Measurements from ENCODE around the gene CTNNA3.
"Not testable (repeated sequence)": the region's sequence is repeated elsewhere in the genome, so short reads cannot be mapped to it uniquely, and the experiment has no call there.

The CTNNA3 gene

GRCh38 chr10:67722113-67722512 lies 26.1 kb upstream of the CTNNA3 start:
- Histone ChIP-seq H3K79me2 (no peaks in the 10 kb centered on the region), H3K4me2 (ENCODE audit: low read length) (no peak overlapping the region)

GRCh38 chr10:67716455-67716854 lies 20.5 kb upstream of the CTNNA3 start:
- not testable (repeated sequence) for H3K27ac ChIP-seq; H3K9me3 ChIP-seq (ENCODE audit: control insufficient read depth, low read length); H3K4me1 ChIP-seq; H3K79me2 ChIP-seq; H3K36me3 ChIP-seq (ENCODE audit: control insufficient read depth, insufficient read depth, low read length); H3K27me3 ChIP-seq (ENCODE audit: control insufficient read depth, insufficient read depth, low read length); H3K9ac ChIP-seq; H2AFZ ChIP-seq; H3K4me2 ChIP-seq (ENCODE audit: low read length); H3K4me3 ChIP-seq (ENCODE audit: low read depth, low read length)

More at GRCh38 chr10:67722113-67722512, 26.1 kb upstream of the CTNNA3 start:
- TF ChIP-seq CTCF (IDR thresholded peaks at IDR 0.05), result no peak
- H3K27me3 ChIP-seq (ENCODE audit: control insufficient read depth, insufficient read depth, low read length), result no peaks in the 10 kb centered on the region
- no peak overlapping the region for H3K9ac ChIP-seq
- no peak overlapping the region for H3K27ac ChIP-seq
- no peak overlapping the region for H3K4me3 ChIP-seq (ENCODE audit: low read depth, low read length)
- H3K4me1 ChIP-seq, result no peaks in the 10 kb centered on the region
- H3K9me3 ChIP-seq (ENCODE audit: control insufficient read depth, low read length), result no peaks in the 10 kb centered on the region
- H2AFZ ChIP-seq, result no peak overlapping the region
- H3K36me3 ChIP-seq (ENCODE audit: control insufficient read depth, insufficient read depth, low read length), result no peaks in the 10 kb centered on the region

- Histone ChIP-seq H3K9me3 (ENCODE audit: control insufficient read depth, low read length) (no peaks in the 10 kb centered on the region), H3K79me2 (no peaks in the 10 kb centered on the region), H3K4me1 (no peaks in the 10 kb centered on the region), H3K4me3 (ENCODE audit: low read depth, low read length) (no peak overlapping the region), H3K27me3 (ENCODE audit: control insufficient read depth, insufficient read depth, low read length) (no peaks in the 10 kb centered on the region), H2AFZ (no peak overlapping the region), H3K27ac (no peak overlapping the region), H3K9ac (no peak overlapping the region), H3K36me3 (ENCODE audit: control insufficient read depth, insufficient read depth, low read length) (no peaks in the 10 kb centered on the region), H3K4me2 (ENCODE audit: low read length) (no peak overlapping the region)
- TF ChIP-seq CTCF (IDR thresholded peaks at IDR 0.05), result no peak
These were observed 9.9 kb upstream of the CTNNA3 start for GRCh38 chr10:67705921-67706320.

- H3K9ac ChIP-seq; H3K27me3 ChIP-seq (ENCODE audit: control insufficient read depth, insufficient read depth, low read length); H3K27ac ChIP-seq; H2AFZ ChIP-seq; H3K79me2 ChIP-seq; H3K9me3 ChIP-seq (ENCODE audit: control insufficient read depth, low read length); H3K4me3 ChIP-seq (ENCODE audit: low read depth, low read length); H3K4me1 ChIP-seq; H3K36me3 ChIP-seq (ENCODE audit: control insufficient read depth, insufficient read depth, low read length); H3K4me2 ChIP-seq (ENCODE audit: low read length): not testable (repeated sequence)
These were observed 3.7 kb upstream of the CTNNA3 start for GRCh38 chr10:67699613-67700270.

- Histone ChIP-seq H3K4me3 (ENCODE audit: low read depth, low read length) (no peak overlapping the region), H3K4me2 (ENCODE audit: low read length) (no peak overlapping the region), H3K27me3 (ENCODE audit: control insufficient read depth, insufficient read depth, low read length) (no peaks in the 10 kb centered on the region), H3K36me3 (ENCODE audit: control insufficient read depth, insufficient read depth, low read length) (no peaks in the 10 kb centered on the region), H3K9me3 (ENCODE audit: control insufficient read depth, low read length) (no peaks in the 10 kb centered on the region), H3K4me1 (no peaks in the 10 kb centered on the region), H3K79me2 (no peaks in the 10 kb centered on the region), H2AFZ (no peak overlapping the region), H3K9ac (no peak overlapping the region), H3K27ac (no peak overlapping the region)
- TF ChIP-seq CTCF (IDR thresholded peaks at IDR 0.05), result no peak
These were observed 2.2 kb upstream of the CTNNA3 start for GRCh38 chr10:67698164-67698563.

- Histone ChIP-seq H3K9ac (no peak overlapping the region), H3K79me2 (no peaks in the 10 kb centered on the region), H3K27ac (no peak overlapping the region), H3K9me3 (ENCODE audit: control insufficient read depth, low read length) (no peaks in the 10 kb centered on the region), H3K27me3 (ENCODE audit: control insufficient read depth, insufficient read depth, low read length) (no peaks in the 10 kb centered on the region), H3K4me2 (ENCODE audit: low read length) (no peak overlapping the region), H3K4me3 (ENCODE audit: low read depth, low read length) (no peak overlapping the region), H3K4me1 (no peaks in the 10 kb centered on the region), H3K36me3 (ENCODE audit: control insufficient read depth, insufficient read depth, low read length) (no peaks in the 10 kb centered on the region), H2AFZ (no peak overlapping the region)
- peak; percentile 75 for TF ChIP-seq CTCF (IDR thresholded peaks at IDR 0.05)
These were observed 1.7 kb upstream of the CTNNA3 start for GRCh38 chr10:67697724-67698131.

Data from parathyroid adenoma (tissue), 2 donors.